Brain pericyte (primary cell): ENCODE results near the gene TUBGCP6.

Source experiments
- DNase-seq: peaks from one replicate; pipeline ENCODE4 v3.0.0-alpha.2; 2012; ENCODE audit warnings: low read depth, low spot score

TUBGCP6 gene

DNA sequence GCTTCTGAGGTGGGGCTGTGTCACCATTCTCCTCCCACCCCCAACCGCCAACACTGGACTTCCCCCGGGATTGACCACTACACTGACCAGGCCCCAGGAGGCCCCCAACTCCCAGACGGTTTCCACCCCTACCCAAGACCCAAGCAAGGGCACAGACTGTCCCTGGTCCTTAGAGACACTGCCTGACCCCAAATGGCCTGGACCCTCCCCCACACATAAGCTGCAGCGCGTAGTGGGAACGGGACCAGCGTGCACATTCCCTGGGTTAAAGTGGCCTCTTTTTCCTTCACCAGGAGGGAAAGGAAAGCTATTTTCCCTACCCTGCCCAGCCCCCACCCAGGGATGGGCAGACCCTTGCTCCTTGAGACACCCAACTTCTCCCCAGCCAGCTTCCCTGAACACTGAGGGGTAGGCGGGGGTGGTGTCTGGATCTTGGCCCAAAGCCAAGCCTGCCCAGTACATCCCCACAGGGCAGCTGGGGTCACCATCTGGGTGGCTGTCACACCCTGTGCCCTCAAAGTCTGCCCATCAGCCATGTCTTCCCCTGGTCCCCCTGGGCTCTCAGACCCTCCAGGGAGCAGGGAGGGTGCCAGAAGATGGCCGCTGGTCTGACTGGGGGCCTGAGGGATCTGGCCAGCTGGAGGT is 18.3 kb upstream of the TUBGCP6 start:
- DNase-seq, result no peak

DNA sequence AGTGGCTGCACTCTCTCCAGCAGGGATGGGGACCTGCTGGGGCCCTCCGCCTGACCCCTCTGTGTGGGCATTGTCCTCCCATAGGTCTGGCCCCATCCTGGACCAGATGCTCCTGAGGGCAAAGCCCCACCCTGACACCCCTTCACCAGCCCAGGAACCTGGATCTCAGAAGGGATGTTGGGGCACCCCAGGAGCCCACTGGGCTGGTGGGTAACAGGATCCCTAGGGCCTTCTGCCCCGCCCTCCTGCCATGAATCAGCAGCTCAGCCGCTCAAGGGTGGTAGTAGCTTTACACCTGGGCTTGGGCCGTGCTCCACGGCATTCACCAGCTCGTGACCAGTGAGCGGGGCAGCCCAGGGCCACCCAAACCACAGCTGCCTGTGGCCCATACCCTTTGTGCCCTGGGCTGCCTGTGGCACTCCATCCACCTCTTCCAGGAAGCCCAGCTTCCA is 17.7 kb upstream of the TUBGCP6 start:
- DNase-seq, result no peak

DNA sequence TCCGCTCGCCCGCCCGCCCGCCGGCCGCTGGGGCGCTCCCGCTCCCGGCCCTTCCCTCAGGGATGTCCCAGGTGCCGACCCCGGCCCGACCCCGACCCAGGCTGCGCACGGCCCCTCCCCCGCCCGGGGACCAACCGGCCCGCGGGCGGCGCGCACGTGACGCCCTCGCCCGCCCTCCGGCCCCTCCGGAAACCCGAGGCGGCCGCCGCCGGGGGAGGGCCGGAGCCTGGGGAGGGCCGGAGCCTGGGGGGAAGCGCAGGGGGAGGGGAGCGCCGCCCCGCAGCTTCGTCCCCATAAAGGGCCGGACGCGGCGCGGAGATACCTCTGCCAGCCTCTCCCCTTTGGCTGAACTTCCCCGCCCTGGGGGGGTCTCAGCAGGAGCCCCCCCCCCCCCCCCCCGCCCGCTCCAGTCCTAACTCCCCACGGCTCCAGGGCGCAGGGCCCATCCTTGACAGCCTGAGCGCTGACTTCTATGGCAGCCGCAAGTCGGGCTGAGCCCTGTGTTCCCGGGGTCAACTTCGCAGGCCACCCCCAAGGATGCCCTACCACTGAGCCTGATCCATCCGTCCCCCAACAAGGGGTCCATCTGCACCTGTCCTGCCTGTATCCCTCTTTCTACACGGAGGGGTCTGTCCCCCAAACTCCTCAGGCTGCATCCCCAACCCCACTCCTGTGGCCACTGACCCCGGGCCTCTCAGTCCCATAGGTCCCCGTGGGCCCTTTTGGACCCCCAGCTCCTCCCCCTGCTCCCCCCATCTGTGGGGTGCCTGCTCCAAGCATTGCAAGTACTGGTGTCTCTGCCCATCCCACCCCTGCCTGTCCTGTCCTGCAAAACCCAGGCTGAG is 17.0 kb upstream of the TUBGCP6 start, which contains the start of gene MAPK12:
TSS of gene MAPK12 (minus strand) at position 69 of the 845 bp plus-strand sequence. CDS start 174 bp downstream, outside the sequence.
- DNase-seq, result no peak

DNA sequence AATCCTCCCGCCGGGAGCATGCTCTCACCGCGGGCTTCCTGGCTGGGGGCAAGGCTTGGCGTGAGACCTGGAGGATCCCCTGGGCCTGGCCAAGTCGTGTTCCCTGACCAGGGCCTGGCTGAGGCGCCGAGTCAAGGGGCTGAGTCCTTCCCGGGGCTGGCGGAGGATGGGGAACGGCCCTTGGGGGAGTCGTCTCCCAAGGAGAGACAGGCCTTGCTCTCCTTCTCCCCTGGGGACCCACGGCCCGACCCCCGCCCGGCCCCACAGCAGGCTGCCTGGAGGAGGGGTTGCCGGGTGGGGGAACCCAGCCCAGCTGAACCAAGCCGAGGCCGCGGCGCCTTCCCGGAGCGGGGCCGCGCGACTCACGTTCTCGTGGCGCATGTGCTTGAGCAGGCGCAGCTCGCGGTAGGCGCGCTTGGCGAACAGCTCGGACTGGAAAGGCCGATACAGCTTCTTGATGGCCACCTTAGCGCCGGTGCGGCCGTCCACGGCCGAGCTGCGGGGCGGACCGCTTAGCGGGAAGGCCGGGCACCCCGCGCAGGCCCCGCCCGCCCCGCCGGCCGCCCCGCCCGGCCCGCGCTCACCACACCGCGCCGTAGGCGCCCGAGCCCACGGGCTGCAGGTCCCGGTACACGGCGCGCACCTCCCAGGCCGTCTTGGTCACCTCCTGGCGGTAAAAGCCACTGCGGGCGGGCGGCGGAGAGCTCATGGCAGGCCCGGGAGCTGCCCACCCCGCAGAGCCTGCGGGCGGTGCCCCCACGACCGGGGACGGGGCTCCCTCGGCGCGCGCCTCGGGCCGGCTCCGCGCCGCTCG is 16.2 kb upstream of the TUBGCP6 start:
- DNase-seq, result no peak

DNA sequence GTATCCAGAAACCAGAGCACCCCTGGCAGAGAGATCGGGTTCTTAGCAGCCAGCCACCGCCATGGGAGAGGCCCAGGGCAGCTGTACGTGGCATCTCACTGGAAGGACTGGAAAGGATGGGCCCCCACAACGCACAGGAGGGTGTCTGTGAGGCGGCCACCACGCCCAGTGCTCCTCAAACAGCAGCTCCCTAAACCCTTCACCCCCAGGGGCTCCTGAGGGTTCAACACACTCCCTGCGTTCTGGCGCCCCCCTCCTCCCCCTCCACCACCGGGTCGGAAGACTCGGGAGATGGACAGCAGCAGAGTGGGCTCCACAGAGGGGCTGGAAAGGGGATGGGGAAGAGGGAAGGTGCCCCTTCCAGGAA is 15.6 kb upstream of the TUBGCP6 start:
- no peak for DNase-seq

DNA sequence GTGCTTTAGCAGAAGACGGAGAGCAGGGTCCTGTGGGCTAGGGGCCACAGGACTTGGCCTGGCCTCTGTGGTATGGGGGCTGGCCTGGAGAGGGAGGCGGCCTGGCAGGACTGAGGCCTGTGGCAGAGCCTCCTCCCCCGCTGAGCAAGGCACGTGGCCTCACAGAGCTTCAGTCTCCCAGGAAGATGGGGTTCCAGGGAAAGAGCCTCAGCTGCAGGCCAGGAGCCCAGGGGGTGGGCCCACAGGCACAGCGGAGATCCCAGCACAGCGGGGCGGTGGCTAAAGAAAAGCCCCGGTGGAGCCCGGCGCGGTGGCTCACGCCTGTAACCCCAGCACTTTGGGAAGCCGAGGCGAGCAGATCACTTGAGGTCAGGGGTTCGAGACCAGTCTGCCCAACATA is 14.5 kb upstream of the TUBGCP6 start:
- DNase-seq, result no peak

DNA sequence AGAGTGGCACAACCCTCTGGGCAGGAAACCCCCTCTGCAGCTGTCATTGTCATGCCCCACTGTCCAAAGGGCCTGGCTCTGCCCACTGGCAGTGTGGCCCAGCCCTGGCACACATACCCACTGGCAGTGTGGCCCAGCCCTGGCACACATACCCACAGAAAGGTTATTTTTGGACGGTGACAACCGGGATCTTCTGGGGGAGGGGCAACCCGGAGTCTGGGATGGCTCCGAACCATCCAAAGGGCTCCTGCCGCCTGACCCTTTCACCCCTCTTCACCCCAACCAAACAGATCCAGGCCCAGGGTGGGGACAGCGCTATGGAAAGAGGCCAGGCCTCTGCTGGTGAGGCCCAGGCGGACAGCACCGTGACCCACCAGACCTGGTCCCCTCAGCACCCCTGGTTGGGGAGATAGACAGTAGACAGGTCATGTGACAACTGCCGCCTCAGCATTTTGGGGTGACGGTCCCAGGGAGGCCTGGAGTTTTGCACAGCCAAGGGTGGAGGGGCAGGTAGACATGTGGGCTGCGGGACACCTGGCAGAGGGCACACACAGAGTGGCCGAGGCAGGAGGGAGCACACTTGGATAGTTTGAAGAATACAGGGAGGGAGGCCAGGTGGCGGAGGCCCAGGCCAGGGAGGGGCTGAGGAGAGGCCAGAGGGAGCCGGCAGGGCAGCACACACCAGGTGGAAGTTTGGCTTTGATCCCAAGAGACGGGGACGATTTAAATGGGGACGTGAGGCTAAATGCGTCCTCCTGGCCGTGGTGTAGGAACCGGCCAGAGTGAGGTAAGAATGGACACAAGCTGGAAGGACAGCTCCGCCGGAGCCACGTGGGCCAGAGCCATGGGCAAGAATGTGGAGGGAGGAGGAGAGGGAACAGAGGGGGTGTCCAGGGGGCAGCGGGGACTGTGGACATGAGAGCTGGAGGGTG is 13.8 kb upstream of the TUBGCP6 start:
- DNase-seq, result no peak

DNA sequence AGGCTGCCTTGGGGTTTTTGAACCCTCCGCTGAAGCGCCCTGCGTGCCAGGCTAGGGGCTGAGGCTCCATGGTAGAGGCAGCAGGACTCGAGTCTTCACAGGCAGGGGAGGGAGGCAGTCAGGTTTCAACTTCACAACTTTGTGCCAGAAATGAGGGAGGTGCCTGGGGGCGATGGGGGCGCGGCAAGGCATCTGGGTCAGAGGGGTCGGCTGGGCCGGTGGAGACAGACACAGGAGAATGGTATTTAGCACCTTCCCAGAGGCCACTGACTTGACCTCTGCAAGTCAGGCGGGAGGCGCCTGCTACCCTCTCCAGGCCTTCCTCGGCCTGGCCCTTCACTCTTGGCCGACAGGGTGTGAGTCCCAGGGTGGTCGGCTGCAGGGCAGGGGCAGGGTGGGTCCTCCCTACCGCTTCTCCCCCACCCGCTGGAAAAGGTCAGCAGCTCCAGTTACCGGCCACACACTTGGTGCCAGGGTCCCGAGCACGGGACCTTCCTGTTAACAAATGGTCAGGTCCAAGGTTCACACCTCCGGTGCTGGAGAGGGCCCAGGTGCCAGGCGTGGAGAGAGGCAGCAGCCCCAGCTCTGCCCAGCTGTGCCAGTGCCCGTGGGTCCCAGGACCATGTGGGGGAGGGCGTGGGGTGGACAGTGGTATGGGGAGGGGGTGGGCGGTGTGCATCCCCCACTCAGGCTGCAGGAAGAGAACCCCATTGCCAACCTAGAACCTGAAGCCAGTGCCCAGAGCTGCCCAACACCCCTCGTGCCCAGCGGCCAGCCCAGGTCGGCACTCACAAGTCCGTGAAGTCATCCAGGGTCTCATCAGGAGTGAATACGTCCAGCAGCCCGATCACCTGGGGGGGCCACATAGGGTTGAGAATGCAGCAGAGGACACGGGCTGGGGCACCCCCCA is 12.9 kb upstream of the TUBGCP6 start:
- no peak for DNase-seq

DNA sequence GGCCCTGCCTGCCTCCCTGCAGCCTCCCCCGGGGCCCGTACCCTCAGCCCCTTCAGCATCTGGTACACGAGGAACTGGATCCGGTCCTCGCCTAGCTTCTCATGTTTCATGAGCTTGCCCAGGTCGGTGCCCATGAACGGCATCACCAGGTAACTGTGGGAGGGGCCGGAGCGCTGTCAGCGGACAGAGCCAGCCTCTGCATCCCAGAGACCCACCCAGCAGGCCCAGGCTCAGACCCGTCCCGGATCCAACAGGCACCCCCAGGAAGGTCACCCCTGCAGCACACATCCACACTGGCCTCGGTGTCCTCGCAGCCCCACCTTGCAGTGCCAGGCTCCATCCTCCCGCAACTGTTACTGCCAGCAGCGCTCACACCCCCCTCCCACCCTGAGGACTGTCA is 12.2 kb upstream of the TUBGCP6 start:
- DNase-seq, result no peak

DNA sequence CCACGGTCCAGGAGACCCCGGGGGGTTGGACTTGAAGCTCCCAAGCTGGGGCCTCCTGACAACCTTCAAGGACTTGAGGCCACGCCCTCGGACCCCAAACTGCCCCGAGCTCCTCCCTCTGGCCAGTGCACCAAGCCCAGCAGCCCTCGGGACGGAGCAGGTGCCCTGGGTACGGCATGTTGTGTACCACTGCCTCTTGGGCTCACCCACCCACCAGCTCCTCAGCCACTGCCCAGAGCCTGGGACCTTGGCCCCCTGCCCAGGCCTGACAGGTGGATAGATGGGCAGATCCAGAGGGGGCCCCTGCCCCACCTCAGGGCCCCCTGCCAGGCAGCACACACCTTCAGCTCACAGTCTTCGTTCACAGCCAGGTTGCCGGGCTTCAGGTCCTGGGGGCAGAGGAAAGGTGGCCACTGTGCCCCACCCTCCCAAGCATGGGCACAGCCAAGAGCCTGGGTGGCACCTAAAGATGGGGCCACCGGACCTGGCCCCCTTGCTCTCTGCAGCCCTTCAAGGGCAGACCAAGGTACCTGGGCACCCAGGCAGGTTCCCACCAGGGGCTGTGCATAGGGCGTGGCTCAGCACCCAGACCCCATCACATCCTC is 11.5 kb upstream of the TUBGCP6 start:
- no peak for DNase-seq

DNA sequence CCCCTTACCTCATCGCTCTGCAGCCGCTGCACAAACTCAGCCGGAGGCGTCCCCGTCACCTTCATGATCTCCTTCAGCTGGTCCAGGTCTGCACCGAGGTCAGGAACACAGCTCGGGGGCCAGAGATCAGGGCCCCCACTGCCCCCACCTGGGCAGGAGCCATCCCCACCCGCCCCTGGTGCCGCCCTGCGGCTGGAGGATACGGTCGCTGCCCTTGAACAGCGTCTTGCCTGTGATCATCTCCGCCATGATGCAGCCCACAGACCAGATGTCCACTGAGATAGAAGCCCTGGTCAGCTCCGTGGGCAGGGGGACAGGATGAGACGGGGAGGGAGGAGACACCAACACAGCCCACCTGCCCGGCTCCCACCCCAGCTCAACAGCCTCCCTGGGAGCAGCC is 10.8 kb upstream of the TUBGCP6 start:
- DNase-seq, result no peak

DNA sequence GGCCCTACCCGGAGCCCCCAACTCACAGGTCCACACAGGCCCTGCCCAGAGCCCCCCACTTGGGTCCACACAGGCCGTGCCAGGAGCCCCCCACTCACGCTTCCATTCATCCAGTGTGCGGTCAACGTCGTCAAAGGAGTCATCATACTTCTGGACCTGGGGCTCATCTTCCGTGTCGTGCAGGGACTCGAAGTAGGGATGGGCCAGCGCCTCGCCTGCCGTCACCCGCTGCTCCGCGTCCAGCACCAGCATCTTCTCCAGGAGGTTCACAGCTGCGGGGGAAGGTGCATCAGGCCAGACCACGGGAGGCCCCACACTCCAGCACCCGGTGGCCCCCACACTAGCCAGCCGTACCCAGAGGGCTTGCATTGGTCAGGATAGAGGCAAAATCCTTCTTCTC is 10.3 kb upstream of the TUBGCP6 start:
- DNase-seq, result no peak

DNA sequence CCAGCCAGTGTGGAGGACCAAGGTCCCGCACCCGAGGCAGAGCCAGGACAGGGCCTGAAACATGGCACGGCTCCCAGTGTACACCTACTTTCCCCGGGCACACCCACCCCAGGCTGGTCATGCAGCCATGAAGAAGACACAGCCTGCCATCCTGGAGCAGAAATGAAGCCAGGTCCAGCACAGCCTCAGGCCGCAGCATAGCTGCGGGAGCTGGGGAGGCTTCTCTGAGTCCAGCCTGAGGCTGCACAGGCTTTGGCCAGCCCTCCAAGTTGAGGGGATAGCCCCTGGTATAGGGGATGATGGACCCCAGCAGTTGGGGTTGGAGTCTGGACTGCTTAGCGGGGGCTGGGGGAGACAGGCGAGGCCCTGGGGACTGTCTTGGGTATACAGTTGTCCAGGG is 9.1 kb upstream of the TUBGCP6 start:
- DNase-seq, result no peak

DNA sequence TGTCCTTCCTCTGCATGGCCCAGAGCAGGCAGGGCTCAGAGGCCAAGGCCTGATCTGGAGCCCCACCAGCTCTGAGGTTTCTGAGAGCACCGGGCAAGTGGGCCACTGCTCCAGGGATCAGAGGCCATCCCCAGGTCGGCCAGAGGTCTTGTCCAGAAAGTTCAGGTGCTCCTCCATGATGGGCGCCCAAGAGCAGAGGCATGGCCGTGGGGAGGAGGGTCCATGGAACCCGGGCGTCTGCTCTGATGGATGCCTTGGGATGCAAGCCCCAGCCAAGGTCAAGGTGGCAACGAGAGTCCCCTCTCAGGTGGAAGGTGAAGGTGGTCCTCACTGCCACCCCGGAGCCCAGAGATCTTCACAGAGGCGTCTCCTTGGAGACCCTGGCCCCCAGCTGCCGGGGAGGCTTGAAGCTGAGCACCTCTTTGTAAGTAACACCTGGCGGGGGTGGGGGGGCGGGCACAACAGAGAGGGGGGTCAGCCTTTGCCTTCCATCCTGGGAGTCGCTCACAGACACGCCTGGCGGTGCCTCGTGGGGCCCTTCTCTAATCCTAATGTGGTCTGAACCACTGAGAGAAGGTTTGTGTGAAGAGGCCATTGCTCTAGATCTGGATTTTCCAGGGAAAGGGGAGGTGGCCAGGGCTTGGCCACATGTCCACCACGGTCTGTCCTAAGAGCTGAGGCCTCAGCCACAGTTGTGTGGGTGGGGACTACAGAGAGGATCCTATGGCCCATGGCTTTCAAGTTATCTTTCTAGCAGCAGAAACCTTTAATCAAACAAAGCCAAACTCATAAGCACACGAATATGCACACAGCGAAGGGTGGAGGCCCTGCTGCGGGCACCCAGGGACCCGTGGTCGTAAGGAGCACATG is 8.5 kb upstream of the TUBGCP6 start:
- DNase-seq, result no peak

DNA sequence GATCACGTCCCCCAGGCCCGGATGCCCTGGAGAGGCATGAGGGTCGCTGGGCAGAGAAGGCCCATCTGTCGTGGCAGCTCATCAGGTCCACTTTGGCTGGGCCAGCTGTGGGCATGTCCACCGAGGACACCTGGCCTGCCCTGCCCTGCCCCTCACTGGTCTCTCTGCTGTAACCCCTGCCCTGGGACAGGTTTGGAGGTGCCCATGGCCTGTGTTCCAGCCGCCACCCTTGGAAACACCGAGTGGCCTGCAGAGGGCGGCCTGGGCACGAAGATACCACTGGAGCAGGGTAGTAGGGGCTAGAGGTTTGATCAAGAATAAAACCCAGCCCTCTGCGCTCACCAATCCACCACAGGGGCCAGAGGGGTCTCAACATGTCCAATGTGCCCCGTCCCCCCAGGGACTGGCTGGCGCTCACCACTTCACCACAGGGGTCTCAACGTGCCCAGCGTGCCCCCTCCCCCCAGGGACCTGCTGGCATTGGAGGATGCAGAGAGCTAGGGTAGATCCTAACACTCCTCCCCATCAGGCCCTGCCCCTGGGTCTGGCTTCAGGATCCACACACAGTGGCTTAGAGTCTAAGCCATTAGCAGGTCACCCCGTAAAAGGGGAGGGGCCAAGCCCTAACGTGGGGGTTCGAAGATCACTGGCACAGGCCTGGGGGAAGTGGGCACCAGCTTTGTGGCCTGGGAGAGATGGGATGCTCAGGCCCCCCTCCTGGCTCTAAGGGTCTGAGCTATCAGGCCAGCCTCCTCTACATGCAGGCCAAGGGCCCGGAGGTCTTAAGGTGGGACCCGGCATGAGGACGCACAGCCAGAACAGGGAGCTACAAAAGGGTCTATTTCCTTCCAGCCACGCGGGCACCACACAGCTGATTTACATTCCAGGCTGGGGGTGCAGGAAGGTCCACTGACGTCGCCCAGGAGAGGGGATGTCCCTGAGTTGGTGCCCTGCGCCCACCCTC is 7.5 kb upstream of the TUBGCP6 start:
- no peak for DNase-seq

DNA sequence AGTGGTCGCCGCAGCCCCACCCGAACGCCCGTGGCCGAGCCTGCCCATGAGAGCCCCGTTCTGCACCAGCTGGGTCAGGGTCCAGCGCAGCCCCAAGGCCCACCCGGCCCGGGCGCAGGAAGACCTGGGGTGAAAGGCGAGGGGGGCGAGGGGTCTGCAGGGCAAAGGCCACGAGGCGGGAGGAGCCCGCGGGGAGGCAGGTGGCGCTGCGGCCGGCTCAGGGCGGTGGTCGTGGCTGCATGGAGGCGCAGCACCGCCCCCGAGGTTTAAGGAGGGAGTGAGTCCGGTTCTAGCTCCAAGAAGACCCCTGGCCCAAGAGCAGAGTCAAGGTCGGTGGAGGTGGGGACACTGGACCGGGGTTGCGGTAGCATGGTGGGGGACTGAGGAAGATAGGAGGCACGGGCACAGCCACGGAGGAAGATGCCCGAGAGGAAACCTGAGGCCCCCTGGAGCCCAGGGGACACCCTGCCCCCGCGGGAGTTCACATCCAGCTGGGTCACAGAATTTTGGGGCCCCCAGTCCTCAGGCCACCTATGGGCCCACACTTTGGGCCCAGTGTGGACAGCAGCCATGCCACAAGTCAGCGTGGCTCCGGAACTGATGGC is 6.8 kb upstream of the TUBGCP6 start:
- no peak for DNase-seq
